ENCODE data around the gene CLEC18C.
"Not testable (repeated sequence)": the region's sequence is repeated elsewhere in the genome, so short reads cannot be mapped to it uniquely, and the experiment has no call there.

- not testable (repeated sequence) for TF ChIP-seq CTCF (IDR thresholded peaks at IDR 0.05 in 8 of 11, conservative IDR thresholded peaks at IDR 0.05 in 3 of 11); POLR2A (IDR thresholded peaks at IDR 0.05)
- TF ChIP-seq POLR2AphosphoS5 (IDR thresholded peaks at IDR 0.05), result peak in 1 of 3 donors; percentile 41
These were observed 25.1 kb downstream of the CLEC18C start for GRCh38 chr16:70198666-70199065.

Measured in spleen (tissue), 7 donors.